ENCODE results near the gene CIAPIN1. TPM values are rescaled to one million over a fixed set of nuclear protein-coding genes. Genes with fewer than 3 reads are reported as not detected.

Gene CIAPIN1
- polyA plus RNA-seq, 5 donors, result 57.9 to 79.3 (median 75.1) TPM

DNA sequence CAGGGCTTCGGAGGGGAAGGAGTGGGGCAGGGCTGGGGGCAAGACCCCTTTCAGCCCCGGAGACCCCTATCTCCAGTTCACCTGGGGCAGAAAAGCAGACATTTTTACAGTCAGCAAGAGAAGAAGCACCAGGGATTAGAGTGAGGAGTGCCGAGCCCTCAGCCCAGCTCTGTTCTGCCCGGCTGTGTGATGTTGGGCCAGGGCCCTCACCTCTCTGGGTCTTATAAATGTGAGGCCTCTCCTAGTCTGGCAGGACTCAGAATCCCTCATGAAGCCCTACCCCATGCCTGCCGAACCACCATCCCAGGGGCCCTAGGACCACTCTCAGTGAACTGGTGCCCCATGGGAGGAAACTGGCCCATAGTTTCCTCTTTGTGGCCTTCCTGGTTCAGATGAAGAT is 62.1 kb downstream of the CIAPIN1 start:
- no peak for DNase-seq

DNA sequence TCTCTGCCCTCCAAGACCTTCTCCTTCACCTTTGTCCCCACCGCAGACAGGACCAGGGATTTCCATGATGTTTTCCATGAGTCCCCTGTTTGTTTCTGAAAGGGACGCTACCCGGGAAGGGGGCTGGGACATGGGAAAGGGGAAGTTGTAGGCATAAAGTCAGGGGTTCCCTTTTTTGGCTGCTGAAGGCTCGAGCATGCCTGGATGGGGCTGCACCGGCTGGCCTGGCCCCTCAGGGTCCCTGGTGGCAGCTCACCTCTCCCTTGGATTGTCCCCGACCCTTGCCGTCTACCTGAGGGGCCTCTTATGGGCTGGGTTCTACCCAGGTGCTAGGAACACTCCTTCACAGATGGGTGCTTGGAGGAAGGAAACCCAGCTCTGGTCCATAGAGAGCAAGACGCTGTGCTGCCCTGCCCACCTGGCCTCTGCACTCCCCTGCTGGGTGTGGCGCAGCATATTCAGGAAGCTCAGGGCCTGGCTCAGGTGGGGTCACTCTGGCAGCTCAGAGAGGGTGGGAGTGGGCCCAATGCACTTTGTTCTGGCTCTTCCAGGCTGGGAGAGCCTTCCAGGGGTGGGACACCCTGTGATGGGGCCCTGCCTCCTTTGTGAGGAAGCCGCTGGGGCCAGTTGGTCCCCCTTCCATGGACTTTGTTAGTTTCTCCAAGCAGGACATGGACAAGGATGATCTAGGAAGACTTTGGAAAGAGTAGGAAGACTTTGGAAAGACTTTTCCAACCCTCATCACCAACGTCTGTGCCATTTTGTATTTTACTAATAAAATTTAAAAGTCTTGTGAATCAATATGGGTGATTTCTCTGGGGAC is 62.7 kb downstream of the CIAPIN1 start:
- DNase-seq, result no peak

DNA sequence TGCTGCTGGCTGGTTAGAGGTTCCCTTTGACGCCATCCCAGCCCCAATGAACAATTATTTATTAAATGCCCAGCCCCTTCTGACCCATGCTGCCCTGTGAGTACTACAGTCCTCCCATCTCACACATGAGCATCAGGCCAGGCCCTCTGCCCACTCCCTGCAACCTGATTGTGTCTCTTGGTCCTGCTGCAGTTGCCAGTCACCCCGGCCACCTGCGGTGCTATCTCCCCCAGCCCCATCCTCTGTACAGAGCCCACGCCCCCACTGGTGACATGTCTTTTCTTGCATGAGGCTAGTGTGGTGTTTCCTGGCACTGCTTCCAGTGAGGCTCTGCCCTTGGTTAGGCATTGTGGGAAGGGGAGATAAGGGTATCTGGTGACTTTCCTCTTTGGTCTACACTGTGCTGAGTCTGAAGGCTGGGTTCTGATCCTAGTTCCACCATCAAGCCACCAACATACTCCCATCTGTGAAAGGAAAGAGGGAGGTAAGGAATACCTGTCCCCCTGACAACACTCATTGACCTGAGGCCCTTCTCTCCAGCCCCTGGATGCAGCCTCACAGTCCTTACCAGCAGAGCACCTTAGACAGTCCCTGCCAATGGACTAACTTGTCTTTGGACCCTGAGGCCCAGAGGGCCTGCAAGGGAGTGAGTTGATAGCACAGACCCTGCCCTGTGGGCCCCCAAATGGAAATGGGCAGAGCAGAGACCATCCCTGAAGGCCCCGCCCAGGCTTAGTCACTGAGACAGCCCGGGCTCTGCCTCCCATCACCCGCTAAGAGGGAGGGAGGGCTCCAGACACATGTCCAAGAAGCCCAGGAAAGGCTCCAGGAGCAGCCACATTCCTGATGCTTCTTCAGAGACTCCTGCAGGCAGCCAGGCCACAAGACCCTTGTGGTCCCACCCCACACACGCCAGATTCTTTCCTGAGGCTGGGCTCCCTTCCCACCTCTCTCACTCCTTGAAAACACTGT is 63.6 kb downstream of the CIAPIN1 start:
- DNase-seq, result no peak

DNA sequence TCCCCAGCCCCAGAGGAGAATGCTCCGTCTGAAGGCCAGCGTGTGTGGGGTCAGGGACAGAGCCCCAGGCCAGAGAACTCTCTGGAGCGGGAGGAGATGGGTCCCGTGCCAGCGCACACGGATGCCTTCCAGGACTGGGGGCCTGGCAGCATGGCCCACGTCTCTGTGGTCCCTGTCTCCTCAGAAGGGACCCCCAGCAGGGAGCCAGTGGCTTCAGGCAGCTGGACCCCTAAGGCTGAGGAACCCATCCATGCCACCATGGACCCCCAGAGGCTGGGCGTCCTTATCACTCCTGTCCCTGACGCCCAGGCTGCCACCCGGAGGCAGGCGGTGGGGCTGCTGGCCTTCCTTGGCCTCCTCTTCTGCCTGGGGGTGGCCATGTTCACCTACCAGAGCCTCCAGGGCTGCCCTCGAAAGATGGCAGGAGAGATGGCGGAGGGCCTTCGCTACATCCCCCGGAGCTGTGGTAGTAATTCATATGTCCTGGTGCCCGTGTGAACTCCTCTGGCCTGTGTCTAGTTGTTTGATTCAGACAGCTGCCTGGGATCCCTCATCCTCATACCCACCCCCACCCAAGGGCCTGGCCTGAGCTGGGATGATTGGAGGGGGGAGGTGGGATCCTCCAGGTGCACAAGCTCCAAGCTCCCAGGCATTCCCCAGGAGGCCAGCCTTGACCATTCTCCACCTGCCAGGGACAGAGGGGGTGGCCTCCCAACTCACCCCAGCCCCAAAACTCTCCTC is 64.5 kb downstream of the CIAPIN1 start:
- no peak for DNase-seq

DNA sequence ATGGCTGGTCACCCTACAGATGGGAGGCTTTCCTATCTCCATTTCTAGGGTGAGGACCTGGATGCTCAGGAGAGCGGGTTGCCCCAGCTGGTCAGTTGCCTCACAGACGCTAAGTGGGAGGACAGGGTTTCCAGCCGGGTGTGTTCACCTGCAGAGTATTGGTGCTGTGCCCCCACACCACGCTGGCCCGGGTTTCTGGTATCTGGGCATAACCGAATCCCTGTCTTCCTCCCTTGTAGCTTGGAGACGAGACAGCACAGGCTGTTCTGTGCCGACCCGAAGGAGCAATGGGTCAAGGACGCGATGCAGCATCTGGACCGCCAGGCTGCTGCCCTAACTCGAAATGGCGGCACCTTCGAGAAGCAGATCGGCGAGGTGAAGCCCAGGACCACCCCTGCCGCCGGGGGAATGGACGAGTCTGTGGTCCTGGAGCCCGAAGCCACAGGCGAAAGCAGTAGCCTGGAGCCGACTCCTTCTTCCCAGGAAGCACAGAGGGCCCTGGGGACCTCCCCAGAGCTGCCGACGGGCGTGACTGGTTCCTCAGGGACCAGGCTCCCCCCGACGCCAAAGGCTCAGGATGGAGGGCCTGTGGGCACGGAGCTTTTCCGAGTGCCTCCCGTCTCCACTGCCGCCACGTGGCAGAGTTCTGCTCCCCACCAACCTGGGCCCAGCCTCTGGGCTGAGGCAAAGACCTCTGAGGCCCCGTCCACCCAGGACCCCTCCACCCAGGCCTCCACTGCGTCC is 65.2 kb downstream of the CIAPIN1 start:
- DNase-seq, result no peak

DNA sequence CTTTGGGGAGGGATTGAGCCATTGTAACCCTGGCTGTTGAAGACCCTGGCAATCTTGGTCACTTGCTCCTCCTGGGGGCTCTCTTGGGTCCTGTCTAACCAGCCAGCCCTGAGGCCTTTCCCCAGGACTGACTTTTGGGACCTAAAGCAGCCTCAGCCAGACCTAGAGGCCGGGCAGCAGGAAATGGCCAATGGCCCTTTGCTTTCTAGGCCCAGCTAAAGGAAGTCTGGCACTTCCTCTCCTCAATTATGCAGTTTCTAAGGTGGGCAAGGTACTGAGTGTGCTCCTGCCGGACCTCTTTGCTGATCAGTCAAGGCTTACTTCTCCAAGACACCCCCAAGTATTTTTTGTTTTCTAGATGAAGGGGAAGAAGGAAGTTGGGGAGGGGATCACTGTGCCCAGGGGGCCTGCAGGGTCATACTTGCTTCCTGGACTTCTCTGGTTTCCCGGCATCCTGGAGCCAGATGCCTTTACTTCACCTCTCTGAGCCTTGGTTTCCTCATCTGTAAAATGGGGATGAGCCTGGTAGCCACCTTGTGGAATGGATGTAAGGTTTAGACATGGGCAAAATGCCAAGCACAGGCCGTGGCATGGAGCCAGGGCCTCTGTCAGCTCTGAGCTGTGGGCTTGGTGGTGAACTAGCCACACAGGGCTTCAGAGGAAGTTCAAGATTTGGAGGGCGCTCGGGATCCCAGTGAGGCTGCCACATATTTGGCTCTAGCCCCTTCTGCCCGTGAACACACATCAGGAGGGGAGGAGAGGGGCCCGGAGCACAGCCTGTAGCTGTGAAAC is 66.3 kb downstream of the CIAPIN1 start:
- DNase-seq, result no peak

DNA sequence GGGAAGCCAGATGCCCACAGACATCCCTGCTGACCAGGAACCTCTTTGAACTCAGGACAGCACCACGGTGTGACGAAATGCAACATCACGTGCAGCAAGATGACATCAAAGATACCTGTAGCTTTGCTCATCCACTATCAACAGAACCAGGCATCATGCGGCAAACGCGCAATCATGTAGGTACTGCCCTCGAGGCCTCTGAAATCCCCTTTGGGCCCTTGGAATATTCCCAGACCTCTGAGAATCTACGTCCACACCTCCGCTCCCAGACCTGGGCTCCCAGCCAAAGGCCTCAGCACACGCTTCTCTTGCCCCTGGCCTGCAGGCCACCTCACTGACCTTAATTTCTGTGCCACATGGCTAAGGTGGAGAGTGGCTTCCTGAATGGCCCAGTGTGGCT is 67.6 kb downstream of the CIAPIN1 start:
- DNase-seq, result no peak

Other genes starting within 250 kb of the CIAPIN1 start
- gene ARL2BP, start 202.1 kb downstream of the CIAPIN1 start, polyA plus RNA-seq (ENCODE audit: insufficient read depth in 1 of 5, insufficient read length in 5 of 5, low replicate concordance in 1 of 5), result 10 to 100 TPM; 64.8 to 81.7 (median 69.6) TPM
- 1 to 10 TPM; 3.2 to 7.5 (median 5.4) TPM for gene PLLP, start 162.7 kb downstream of the CIAPIN1 start, polyA plus RNA-seq (ENCODE audit: insufficient read depth in 1 of 5, insufficient read length in 5 of 5, low replicate concordance in 1 of 5)
- under 1 TPM; 0.15 to 0.39 (median 0.22) TPM for gene CCL22, start 88.6 kb downstream of the CIAPIN1 start, polyA plus RNA-seq (ENCODE audit: insufficient read depth in 1 of 5, insufficient read length in 5 of 5, low replicate concordance in 1 of 5)
- gene CX3CL1, start 74.9 kb downstream of the CIAPIN1 start, polyA plus RNA-seq (ENCODE audit: insufficient read depth in 1 of 5, insufficient read length in 5 of 5, low replicate concordance in 1 of 5), result 10 to 100 TPM in 2 of 5 donors, 1 to 10 TPM in 3; 8.4 to 13.3 (median 9.5) TPM
- not detected for gene CCL17, start 42.6 kb downstream of the CIAPIN1 start, polyA plus RNA-seq (ENCODE audit: insufficient read depth in 1 of 5, insufficient read length in 5 of 5, low replicate concordance in 1 of 5)
- gene COQ9, start 94 bp upstream of the CIAPIN1 start, polyA plus RNA-seq (ENCODE audit: insufficient read depth in 1 of 5, insufficient read length in 5 of 5, low replicate concordance in 1 of 5), result 10 to 100 TPM; 57.0 to 65.0 (median 59.4) TPM
- 10 to 100 TPM; 74.4 to 87.6 (median 77.5) TPM for gene POLR2C, start 15.3 kb upstream of the CIAPIN1 start, polyA plus RNA-seq (ENCODE audit: insufficient read depth in 1 of 5, insufficient read length in 5 of 5, low replicate concordance in 1 of 5)
- 10 to 100 TPM; 26.4 to 36.5 (median 30.7) TPM for gene DOK4, start 39.1 kb upstream of the CIAPIN1 start, polyA plus RNA-seq (ENCODE audit: insufficient read depth in 1 of 5, insufficient read length in 5 of 5, low replicate concordance in 1 of 5)
- 10 to 100 TPM; 11.1 to 20.4 (median 14.2) TPM for gene CCDC102A, start 89.2 kb upstream of the CIAPIN1 start, polyA plus RNA-seq (ENCODE audit: insufficient read depth in 1 of 5, insufficient read length in 5 of 5, low replicate concordance in 1 of 5)
- gene ADGRG5, start 95.3 kb upstream of the CIAPIN1 start, polyA plus RNA-seq (ENCODE audit: insufficient read depth in 1 of 5, insufficient read length in 5 of 5, low replicate concordance in 1 of 5), result 1 to 10 TPM in 1 of 5 donors, under 1 TPM in 4; 0.59 to 1.3 (median 0.69) TPM
- gene ADGRG1, start 181.2 kb upstream of the CIAPIN1 start, polyA plus RNA-seq (ENCODE audit: insufficient read depth in 1 of 5, insufficient read length in 5 of 5, low replicate concordance in 1 of 5), result 10 to 100 TPM; 14.9 to 20.2 (median 18.6) TPM
- gene ADGRG3, start 220.9 kb upstream of the CIAPIN1 start, polyA plus RNA-seq (ENCODE audit: insufficient read depth in 1 of 5, insufficient read length in 5 of 5, low replicate concordance in 1 of 5), result 1 to 10 TPM in 2 of 5 donors, under 1 TPM in 3; 0.38 to 1.2 (median 0.86) TPM
- 1 to 10 TPM in 4 of 5 donors, under 1 TPM in 1; 0.54 to 4.5 (median 2.8) TPM for gene DRC7, start 247.4 kb upstream of the CIAPIN1 start, polyA plus RNA-seq (ENCODE audit: insufficient read depth in 1 of 5, insufficient read length in 5 of 5, low replicate concordance in 1 of 5)